Measurements from ENCODE around the gene NEUROD2.

Gene NEUROD2

DNA sequence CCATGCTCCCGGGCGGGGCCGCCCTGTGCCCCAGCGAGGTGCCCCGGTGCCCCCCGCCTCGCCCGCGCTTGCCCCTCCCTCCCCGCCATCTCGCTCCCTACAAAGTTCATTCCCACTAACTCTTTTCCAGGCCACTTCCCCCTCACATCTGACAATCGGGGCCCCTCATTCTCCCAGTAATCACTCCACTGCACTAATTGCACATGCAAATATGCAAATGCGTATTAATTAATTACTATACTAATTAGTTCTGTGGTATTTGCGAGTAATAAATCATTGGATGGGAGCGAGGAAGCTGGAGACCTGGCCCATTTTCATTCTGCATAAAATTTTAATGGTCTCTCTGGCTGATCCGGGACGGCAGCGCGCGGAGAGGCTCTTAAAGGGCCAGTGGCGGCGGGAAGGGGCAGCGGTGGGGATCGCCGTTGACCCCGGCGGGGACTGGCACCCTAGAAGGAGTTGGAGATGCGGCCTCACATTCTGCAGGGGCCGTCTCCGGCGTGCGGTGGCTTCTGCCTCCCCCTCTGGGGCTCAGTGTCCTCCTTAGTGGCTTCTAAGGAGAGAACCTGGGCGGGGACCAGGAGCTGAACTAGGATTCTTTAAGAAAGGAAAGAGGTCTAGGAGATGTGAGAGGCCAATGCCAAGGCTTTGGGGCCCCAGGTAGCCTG lies 10.7 kb upstream of the NEUROD2 start:
- peak in 1 of 2 experiments; percentile 72 for DNase-seq

DNA sequence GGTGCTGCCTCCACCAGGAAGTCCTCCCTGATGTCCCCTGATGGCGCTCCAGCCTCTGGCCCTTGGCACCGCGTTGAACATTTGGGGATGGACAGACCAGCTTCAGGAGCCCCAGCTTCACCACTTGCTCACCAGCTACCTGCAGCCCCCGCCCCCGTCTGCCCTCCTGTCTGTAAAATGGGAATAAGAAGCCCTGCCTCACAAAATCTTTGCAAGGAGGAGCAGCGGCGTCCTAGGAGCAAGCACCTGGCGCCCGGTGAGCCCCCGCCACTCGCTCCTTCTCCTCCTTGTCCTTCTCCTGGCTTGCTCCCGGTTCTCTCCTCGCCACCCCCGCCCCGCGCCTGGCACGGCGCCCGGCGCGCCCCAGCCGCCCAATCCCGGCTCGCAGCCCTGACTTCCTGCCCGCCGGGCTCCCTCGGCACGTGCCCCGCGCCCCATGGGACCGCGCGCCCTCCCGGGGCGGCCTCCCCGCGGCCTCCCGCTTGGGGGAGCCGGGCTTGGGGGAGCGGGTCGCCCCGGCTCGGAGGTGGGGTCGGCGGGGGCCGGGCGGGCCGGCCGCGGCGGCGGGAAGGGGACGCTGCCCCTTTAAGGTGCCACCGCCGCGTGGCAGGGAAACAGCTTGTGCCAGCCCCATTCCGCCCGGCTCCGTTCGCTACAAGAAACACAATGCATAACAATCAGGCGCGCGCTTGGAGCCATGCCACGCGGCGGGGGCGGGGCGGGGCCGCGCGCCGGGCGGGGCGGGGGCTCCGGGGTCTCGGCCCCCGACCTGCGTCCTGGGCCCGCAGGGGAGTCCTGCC lies 9.9 kb upstream of the NEUROD2 start:
- peak; percentile 55 to 85 for DNase-seq

DNA sequence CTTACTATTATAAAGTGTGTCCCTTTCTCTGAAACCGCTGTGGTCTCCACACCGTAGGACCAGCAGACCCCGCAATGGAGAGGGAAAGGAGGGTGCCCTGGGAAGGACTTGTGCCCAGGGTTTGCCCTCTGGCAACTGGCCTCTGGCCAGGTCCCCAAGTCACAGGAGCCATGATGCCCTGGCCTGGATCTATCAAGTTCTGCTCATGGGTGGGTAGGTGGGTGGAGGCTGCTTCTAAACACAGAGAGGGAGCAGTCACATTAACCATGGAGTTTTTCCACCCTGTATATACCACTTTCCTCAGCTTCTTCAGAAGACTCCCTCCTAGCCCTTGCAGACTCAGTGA lies 9.4 kb upstream of the NEUROD2 start:
- DNase-seq: no peak

DNA sequence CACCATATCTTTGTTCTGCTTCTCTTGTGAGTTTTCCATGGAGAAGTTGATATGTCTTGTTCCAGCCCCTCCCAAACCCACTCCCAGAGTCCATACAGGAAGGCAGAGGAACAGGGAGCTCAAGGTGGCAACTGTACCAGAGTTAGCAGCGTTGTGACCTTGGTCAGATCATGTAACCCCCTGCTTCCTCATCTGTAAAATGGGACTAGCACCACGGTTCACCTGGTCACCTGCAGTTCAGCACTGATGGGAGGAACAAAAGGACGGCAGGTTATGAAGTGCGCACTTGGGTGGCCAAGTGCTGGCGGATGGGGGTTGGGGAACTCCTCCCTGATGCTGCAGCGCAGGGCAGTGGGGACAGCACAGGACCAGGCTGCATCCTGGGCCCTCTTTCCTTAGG lies 7.7 kb upstream of the NEUROD2 start:
- DNase-seq: no peak

DNA sequence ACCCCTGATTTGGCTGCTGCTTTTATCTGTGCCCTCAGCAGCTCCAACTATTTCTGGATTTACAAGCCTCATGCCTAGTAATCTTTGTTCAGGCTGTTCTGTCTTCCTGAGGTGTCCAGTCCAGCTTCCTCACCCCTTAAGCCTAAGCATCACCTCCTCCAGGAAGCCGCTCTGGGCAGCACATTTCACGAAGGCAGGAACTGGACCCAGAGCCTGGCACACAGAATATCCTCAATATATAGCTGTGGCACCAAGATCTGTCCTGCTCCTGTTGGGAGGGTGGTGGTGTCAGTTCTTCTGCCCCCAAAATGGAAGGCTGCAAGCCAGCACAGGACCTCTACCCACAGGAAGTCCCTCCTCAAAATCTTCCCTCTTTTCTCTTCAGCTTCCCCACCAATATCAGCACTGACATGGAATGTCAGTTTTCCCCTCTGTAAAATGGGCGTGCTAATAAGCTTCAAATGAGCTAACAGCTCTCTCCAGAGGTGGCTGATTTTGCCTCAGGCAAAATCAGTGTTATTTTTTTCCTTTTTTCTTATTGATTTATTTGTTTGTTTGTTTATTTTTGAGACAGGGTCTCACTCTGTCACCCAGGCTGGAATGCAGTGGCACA lies 6.9 kb upstream of the NEUROD2 start:
- DNase-seq: no peak

DNA sequence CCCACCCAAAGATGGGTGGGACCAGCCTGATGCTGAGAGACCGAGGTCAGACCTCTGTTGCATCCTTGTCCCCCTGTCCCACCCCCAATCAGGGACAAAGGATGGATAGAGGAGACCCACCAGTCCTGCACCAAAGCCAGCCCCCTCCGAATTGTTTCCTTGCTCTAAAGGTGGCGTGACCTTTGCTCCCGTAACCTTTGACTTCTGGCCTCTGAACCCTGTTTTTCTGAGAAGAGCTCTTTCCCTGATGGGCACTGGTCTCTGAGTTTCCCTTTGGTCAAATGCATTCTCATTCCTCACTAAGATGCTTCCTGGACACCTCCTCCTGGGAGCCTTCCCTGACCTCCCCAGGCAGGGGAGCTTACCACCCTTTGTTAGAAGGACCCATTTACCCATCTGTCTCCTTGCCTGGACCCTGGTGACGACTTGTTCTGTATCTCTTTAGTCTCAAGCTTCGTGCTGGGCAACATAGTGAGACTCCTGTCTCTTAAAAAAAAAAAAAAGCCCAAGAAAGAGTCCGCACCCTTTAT lies 5.3 kb upstream of the NEUROD2 start:
- no peak for DNase-seq

DNA sequence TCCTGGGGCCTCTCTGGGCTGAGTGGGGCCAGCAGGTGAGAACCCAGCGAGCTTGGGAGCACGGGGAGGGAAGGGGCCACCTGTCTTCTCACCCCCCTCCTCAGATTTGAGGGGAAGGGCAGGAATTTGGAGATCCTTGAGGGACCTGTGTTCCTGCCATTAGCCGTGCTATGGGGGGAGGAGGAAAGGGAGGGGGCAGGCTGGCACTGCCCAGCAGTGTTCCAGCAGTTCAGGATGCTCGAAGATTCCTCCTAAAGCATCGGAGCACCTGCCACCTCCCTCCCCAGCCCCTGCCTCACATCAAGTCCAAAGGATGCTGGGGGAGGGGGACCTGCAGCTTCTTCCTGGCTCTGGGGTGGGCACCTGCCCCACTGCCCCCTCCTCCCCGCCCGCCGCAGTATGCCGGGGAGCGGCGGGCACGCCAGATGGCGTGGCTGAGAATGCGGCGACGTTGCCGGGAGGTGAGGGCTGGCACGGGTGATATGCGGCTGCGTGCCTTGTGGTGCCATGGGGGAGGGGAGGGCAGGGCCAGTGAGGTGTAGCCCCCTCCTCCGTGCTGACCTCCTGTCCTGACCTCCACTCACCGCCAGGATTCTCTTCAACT lies 4.7 kb upstream of the NEUROD2 start:
- no peak for DNase-seq

DNA sequence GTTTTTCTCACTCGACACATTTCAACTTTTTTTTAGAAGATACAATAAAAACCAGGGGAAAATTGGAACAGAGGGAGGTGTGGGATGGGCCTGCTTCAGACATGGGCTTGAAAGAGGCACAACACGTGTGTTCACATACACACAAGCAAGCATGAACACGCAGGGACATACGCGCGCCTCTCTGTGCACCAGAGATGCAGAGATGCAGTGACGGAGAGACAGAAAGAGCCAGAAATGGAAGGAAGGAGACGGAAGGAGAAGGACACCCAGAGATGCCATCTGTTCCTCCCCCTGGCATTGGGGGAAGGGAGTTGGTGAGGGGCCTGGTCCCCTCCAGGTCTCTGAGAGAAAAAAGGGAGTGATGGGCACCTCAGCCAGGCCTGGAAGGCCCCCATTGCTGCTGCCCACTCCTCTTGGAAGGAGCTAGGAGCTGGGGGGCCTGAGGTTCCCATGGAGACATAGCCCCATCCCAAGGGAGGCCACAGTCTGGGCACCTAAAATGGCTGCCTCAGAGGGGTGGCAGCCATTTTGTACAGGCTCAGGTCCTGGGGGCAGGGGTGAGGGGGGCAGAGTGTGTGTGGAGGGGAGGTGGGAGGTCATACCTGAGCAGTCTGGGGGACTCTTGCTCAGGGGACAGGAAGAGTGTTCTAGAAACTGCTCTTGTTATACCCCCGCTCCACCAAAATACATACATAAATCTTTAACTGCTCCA lies 3.8 kb upstream of the NEUROD2 start:
- no peak for DNase-seq

DNA sequence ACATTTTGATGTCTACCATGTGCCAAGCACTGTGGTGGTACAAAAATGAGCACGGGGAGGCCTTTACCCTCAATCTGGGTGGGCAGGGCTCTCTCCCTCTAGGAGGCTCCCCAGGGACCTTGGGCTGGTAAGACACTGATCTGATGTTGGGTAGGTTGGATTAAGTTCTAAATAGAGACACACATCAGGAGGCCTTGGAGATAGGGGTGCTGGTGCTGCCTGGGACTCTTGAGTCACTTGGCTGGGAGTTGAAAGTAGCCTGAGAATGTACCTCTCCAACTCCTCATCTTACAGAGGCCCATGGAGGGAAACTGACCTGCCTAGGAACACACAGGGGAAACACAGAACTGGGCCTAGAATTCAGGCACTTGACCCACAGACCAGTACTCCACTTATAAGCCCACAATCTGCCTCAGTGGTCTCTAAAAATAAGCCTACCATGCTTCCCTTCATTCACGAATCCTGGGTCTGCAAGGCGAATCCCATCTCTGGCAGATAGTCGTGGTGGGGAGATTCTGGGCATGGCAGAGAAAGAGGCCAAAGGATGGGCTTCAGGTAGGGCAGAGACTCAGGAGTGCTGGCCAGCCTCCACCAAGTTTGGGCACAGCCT lies 1.8 kb upstream of the NEUROD2 start:
- no peak for DNase-seq

DNA sequence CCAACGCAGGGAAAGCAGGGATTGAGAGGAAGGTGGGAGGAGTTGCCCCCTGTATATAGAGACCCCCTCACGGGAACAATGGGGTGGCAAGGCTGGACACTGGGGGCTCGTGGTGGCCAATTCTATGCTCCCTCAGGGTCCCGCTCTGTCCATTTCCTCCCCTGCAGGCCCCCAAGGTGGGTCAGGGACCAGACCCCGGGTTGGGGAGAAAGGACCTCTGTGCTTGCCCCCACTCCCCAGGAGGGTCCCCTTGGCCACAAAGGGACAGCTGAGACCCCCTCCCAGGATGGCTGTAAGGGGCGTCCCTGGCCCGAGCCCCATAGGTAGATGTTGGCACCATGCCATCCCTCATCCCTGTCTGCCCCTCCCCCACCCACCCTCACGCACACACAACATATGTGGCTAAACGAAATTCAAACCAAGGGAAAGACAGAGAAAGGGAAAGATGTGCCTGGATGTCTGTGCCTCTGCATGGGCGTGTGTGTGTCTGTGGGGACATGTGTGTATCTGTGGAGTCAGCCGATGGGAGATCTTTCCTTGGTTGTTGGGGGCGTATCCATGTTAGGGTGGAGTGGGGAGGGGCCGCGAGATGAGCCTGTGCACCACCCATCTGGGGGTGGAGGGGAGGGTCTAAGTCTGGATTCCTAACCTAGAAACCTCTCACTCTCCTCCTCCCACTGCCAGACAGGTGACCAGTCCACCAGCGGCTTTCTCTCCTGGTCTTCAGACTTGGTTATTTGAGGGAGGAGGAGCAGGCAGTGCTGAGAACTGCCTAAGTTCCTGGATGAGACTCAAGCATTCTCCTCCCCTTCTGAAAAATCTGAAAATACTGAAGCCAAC lies 642 bp upstream of the NEUROD2 start:
- no peak for DNase-seq

DNA sequence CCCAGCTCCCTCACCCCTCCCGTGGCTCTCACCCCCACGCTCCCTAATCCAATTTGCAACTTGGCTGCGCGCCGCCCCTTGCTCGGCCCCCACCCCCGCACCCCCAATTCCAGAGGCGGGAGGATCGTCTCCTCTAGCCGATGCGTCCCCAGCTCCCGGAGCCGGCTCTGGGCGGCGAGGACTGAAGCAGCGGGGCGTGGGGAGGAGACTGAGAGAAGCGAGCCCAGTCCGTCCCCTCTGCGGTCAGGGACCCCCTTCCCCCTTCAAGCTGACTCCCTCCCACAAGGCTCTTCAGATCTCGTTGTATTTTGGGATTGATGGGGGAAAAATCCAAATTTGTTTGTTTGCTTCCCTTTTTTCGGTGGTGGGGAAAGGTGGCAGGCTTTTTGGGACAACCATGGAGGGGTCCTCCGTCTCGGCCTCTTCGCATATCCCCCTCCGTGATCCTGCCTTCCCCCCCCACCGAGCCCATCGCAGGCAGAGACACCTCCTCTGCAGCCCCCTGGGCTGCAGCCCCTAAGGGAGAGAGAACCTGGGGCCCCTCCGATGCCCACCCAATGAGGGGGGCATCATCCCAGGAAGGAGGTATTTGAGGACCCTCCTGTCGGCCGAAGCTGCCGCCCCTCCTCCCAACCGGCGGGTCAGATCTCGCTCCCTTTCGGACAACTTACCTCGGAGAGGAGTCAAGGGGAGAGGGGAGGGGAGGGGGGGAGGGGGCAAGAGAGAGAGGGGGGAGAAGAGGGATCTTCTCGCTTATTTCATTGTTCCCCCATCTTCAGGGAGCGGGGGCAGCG lies 466 bp downstream of the NEUROD2 start:
- peak in 1 of 2 experiments; percentile 39 for DNase-seq

DNA sequence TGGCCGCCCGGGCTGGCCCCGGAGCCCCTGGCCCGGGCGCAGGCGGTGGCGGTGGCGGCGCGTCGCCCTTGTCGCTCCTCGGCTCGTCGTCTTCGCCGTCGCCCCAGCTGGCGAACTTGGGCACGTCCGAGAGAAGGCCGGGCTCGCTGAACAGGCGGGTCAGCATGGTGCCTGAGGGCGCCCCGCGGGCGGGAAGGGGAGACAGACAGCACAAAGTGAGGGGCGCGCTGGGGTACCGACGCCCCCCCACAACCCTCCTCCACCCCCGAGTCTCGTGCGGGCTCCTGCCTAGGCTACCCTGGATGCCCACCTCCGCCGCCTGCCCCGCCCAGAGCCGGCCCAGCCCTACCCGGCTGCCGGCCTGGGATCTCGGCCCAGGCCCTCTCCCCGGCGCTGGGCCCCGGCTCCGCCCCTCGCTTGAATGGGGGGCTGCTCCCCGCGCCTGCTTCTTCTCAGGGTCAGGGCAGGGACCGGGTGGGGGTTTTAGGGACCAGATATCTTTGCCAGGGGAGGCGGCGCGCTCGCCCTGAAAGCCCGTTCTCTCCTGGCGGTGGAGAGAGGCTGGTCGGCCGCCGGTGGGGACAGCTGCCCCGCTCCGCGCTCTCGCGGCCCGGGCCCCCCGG lies 1.2 kb downstream of the NEUROD2 start:
- DNase-seq: peak in 1 of 2 experiments; percentile 58

DNA sequence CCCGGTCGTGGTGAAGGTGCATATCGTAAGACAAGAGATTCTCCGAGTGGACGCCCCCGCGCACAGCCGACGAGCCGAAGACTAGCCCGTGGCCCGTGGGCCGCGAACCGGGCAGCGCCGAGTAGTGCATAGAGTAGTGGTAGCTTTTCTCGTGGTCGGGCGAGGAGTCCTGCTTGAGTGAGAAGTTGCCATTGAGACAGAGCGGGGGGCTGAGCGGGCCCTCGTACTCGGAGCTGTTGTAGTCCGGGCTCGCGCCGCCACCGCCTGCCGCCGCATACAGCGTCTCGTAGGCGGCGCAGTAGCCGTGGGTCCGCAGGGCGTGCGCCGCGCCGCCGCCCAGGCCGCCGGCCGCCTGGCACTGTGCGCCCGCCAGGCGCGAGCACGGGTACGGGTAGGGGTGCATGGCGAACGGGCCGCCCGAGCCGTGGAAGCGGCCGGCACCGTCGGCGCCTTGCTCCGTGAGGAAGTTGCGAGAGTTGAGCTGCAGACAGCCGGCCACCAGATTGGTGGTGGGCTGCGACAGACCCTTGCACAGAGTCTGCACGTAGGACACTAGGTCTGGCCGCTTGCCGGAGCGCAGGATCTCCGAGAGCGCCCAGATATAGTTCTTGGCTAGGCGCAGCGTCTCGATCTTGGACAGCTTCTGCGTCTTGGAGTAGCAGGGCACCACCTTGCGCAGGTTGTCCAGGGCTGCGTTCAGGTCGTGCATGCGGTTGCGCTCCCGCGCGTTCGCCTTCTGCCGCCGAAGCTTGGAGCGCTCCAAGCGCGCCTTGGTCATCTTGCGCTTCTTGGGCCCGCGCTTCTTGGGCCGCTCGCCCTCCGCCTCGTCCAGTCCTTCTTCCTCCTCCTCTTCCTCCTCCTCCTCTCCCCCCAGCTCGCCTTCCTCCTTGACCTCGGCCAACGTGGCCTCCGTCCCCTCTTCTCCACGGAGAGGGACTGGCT lies 2.0 kb downstream of the NEUROD2 start:
- peak in 1 of 2 experiments; percentile 69 for DNase-seq

DNA sequence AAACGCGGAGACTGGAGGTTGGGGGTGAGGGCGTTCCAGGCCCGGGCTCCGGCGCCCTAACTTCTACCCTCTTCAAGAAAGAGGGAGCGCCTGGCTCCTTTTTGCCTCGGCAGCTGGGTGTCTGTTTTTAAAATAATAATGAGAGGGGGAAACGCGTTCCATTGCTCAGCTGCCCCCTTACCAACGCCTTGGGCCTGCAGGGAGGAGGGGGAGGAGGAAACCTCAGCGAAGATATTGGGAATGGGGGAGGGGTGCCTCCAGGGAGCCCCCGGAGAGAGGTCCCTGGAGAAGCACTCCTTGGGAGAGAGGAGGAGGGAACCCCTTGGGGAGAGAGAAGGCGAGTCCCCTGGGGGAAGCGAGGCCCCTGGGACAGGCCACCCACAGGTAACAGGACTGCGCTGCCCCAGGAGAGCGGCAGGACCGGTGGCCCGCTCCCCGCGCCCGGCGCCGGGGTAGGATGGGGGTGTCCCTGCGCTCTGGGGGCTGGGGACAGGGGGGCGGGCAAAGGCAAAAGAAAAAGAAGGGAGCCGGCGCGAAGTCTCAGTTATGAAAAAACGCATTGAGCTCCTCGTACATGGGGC lies 2.7 kb downstream of the NEUROD2 start:
- no peak for DNase-seq

DNA sequence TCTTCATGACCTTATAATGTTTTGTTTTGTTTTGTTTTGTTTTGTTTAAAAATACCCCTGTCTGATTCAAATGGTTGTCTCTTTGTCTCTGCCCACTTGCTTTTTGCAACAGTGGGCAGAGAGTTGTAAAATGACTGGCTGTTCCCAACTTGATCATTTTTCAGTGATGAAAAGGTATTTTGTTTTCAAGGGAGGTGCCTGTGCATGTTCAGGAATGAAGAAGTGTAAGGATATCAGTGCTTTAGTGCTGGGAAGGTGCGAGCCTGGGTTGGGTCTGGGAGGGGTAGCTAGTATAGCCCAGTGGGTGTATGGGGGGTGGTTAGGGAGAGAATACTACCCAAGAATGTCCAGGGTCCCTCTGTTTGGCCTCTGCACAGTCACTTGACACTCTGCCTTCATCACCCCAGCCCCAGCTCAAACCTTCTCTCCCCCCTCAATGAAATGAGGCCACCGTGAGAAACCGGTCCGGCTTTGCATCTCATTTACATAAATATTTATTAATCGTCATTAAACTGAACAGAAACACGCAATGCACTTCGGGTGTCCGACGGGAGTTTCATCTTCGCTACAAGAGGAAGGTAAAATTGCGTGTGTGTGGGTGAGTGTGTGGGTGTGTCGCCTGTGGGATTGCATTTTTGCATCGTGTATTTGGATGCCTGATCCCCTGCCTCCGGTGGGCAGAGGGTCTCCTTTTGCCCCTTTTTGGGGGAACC lies 4.3 kb downstream of the NEUROD2 start:
- peak in 1 of 2 experiments; percentile 18 for DNase-seq

DNA sequence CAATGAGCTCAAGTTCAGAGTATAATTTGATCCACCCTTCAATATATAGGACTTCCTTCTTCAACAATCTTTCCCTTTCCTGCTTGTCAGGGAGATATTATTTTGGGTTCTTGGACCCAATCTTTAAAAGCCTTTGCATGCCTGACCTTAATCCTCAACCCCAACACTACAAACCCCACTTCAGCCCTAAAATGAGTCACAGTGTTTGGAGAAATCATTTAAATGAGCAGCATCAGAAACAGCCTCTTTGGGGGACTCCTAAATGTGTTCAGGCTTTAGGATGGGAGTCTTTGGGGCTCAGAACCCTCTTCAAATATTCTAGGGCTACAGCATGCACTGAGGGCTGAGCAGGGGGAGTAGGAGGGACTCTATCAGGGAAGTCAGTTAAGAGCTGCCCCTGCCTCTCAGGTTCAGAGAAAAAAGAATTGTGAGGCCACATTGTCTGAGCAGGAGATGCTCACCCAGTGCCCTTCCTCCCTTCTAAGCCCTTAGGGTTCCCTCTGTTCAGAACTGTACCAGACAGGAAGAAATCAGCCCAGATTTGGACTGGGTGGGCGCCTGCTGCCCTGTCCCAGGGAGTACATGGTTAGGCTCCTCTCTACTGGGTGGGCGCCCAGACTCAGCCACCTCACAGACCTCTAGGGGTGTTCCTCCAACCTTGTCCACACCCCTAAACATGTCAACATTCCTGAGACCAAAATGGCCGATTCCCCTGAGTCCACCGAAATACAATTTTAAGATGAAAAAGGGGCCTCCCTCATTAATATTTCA lies 5.0 kb downstream of the NEUROD2 start:
- no peak for DNase-seq

All from NCI-H526 (cell line).